Smooth muscle cell of the brain vasculature (primary cell): Measurements from ENCODE around the gene NEAT1.
"Not testable (repeated sequence)": the region's sequence is repeated elsewhere in the genome, so short reads cannot be mapped to it uniquely, and the experiment has no call there.

Source experiments
- DNase-seq: peaks from one replicate; pipeline ENCODE4 v3.0.0-alpha.2; 2012; ENCODE audit warnings: low read depth, low spot score

NEAT1 gene

GRCh38 chr11:65404638-65405339, 17.8 kb upstream of the NEAT1 start:
- no peak for DNase-seq

- DNase-seq, result no peak
Measured at GRCh38 chr11:65410936-65411680, 11.5 kb upstream of the NEAT1 start.

- no peak for DNase-seq
Measured at GRCh38 chr11:65411681-65412070, 10.9 kb upstream of the NEAT1 start.

- DNase-seq, result no peak
Measured at GRCh38 chr11:65412271-65413076, 10.1 kb upstream of the NEAT1 start.

GRCh38 chr11:65413077-65413664, 9.4 kb upstream of the NEAT1 start:
- not testable (repeated sequence) for DNase-seq

GRCh38 chr11:65414776-65415498, 7.7 kb upstream of the NEAT1 start:
- no peak for DNase-seq

GRCh38 chr11:65415499-65416340, 6.9 kb upstream of the NEAT1 start:
- no peak for DNase-seq

- no peak for DNase-seq
Measured at GRCh38 chr11:65416341-65416824, 6.2 kb upstream of the NEAT1 start.

- no peak for DNase-seq
Measured at GRCh38 chr11:65416841-65417701, 5.5 kb upstream of the NEAT1 start.

- no peak for DNase-seq
Measured at GRCh38 chr11:65417702-65418430, 4.7 kb upstream of the NEAT1 start.

GRCh38 chr11:65418431-65418680, 4.2 kb upstream of the NEAT1 start:
- no peak for DNase-seq

GRCh38 chr11:65418681-65419459, 3.7 kb upstream of the NEAT1 start:
- DNase-seq, result peak; percentile 97

GRCh38 chr11:65419460-65419771, 3.2 kb upstream of the NEAT1 start:
- DNase-seq, result no peak

GRCh38 chr11:65419772-65420481, 2.7 kb upstream of the NEAT1 start:
- DNase-seq, result peak; percentile 94

- no peak for DNase-seq
Measured at GRCh38 chr11:65420506-65420905, 2.1 kb upstream of the NEAT1 start.

- peak; percentile 94 for DNase-seq
Measured at GRCh38 chr11:65420979-65421793, 1.4 kb upstream of the NEAT1 start.
